GM19099 (cell line): Measurements from ENCODE around the gene AP2B1.

ENCODE experiments used
- POLR2A ChIP-seq: IDR thresholded peaks from 3 replicates; pipeline ENCODE4 v1.6.1; 2011; ENCODE audit warnings: low read depth; ENCODE audit not compliant: insufficient read length; ENCODE audit errors: extremely low read depth

The AP2B1 gene

GRCh38 chr17:35559495-35560210 is 27.5 kb upstream of the AP2B1 start:
- TF ChIP-seq POLR2A = no peak

DNA sequence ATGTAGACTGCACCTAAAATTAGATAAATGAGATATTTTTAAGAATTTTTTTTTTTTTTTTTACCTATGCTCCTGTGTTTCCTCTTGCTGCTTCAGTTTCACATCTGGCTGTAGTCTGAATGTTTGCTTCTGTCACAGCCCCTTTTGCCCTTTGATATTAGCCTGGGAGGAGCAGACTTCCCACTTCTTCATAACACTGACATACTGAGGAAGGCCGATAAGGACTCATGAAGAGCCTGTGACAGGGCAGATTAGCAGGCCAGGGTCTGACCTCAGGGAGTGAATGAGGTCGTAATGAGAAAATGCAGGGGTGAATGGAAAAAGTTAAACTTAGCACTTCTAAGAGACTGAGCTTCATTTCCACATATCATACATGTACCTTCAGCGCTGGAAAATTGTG is 26.4 kb upstream of the AP2B1 start, which contains the start of gene SLFN14:
Gene SLFN14 (minus strand): TSS at position 117 of the 400 bp plus-strand sequence. CDS start 2,757 bp downstream, outside the sequence.
- no peak for TF ChIP-seq POLR2A

GRCh38 chr17:35566968-35567367 is 20.2 kb upstream of the AP2B1 start:
- no peak for TF ChIP-seq POLR2A

GRCh38 chr17:35568561-35568960 is 18.6 kb upstream of the AP2B1 start:
- no peak for TF ChIP-seq POLR2A

GRCh38 chr17:35569405-35569804 is 17.7 kb upstream of the AP2B1 start:
- TF ChIP-seq POLR2A = no peak

DNA sequence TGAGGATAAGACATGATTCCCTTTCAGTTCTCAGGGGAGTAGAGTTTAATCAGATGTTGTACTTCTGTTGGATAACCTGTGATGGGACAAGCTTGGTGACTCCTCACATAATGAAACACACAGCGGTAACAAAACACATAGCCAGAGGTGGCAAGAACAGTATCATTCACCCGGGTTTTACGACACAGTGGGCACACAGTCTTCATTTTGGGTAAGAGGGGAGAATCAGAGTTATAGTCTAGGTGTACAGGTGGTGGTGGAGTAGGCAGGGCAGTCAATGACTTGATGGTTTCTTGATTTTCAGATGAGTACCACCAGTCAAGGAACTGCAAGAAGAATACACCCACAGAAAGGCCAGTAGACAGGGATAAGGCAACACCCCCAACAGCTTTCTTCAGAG is 11.4 kb upstream of the AP2B1 start:
- no peak for TF ChIP-seq POLR2A

DNA sequence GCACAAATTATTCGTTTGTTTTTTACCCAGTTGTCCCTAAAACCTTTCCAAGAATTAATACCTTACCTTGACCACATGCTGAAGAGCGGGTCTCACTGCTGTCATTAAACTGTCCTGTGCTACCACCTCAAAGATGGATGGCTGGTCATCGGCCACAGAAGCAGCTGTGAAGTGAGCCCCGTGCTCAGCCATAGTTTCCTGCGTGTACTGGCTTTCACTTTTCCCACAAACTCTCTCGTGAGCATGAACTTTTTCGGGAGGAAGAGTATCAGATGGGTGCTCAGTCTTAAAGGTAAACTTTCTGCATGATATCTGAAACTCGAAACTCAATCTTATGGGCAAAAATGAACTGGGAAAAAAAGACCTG is 9.3 kb upstream of the AP2B1 start:
- no peak for TF ChIP-seq POLR2A

- TF ChIP-seq POLR2A = peak; percentile 90
These were observed 8.8 kb upstream of the AP2B1 start, which contains the start of gene PEX12 for GRCh38 chr17:35578197-35578928. Gene PEX12, minus strand, starts transcription at chr17:35578571. Its CDS starts 550 bp downstream, at chr17:35578021.

GRCh38 chr17:35578929-35579432 is 8.1 kb upstream of the AP2B1 start:
- TF ChIP-seq POLR2A = no peak

- TF ChIP-seq POLR2A = no peak
These were observed 3.1 kb upstream of the AP2B1 start for GRCh38 chr17:35584061-35584460.

GRCh38 chr17:35586569-35587073 is 501 bp upstream of the AP2B1 start:
- no peak for TF ChIP-seq POLR2A

- no peak for TF ChIP-seq POLR2A
These were observed 1.2 kb downstream of the AP2B1 start for GRCh38 chr17:35588196-35588920.

GRCh38 chr17:35596072-35596471 is 8.9 kb downstream of the AP2B1 start:
- TF ChIP-seq POLR2A = no peak

GRCh38 chr17:35596530-35597233 is 9.6 kb downstream of the AP2B1 start:
- TF ChIP-seq POLR2A = no peak
